ENCODE results near the gene SSR2.

SSR2 gene

DNA sequence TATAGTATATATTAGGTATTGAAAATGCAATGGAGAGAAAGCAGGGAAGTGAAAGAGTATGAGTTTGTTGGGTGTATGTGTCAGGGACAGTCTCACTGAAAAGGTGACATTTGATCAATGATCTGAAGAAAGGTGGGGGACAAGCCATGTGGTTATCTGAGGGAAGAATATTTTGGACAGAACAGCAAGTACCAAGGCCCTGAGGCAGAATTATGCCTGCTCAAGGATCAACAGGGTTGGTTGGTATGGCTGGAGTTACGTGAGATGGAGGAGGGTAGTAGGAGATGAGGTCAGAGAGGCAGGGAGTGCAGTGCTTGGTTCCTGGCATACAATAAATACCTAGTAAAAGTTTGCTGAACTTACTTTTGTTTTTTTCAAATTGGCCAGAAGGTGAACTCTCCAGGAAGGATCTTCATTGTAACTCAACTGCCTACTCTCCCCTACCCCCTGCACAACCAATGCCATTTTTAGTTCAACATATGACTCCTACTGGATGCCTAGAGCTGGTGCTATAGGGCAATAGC lies 35.6 kb upstream of the SSR2 start:
- POLR2A ChIA-PET = no interaction called here
- CTCF ChIA-PET = interaction anchor here (1.0 to 2.4 kb wide), 2 partner anchors 10 kb away, joined by 4 to 15 read pairs; no protein-coding TSS in a partner anchor
- Histone ChIP-seq H3K4me3 (ENCODE audit: low read depth, low read length) (no peak overlapping the region), H3K4me1 (ENCODE audit: control insufficient read depth, insufficient read depth, low read length) (peaks cover 4% of the 10 kb centered on the region; the same call in 1 of the 2 replicates), H3K9me3 (ENCODE audit: control insufficient read depth, insufficient read depth, low read depth, low read length) (no peaks in the 10 kb centered on the region), H3K27ac (ENCODE audit: extremely low read depth, low read depth, low read length) (no peak overlapping the region), H3K36me3 (ENCODE audit: control insufficient read depth in 2 of 2, insufficient read depth in 1 of 2, low read length in 2 of 2) (peaks cover 0 to 21% of the 10 kb centered on the region in 2 experiments; a peak in 2 of 3 replicates)
- TF ChIP-seq PRDM1 (tag by site-specific recombination; IDR thresholded peaks at IDR 0.05) (peak; percentile 69; the same call in 1 of the 2 replicates), BCL11B (tag by site-specific recombination; IDR thresholded peaks at IDR 0.05; ENCODE audit: low read depth) (no peak), ZNF157 (tag by site-specific recombination; IDR thresholded peaks at IDR 0.05) (no peak), ZNF623 (tag by site-specific recombination; IDR thresholded peaks at IDR 0.05) (peak; percentile 96), SCRT2 (tag by site-specific recombination; IDR thresholded peaks at IDR 0.05) (peak; percentile 75)

DNA sequence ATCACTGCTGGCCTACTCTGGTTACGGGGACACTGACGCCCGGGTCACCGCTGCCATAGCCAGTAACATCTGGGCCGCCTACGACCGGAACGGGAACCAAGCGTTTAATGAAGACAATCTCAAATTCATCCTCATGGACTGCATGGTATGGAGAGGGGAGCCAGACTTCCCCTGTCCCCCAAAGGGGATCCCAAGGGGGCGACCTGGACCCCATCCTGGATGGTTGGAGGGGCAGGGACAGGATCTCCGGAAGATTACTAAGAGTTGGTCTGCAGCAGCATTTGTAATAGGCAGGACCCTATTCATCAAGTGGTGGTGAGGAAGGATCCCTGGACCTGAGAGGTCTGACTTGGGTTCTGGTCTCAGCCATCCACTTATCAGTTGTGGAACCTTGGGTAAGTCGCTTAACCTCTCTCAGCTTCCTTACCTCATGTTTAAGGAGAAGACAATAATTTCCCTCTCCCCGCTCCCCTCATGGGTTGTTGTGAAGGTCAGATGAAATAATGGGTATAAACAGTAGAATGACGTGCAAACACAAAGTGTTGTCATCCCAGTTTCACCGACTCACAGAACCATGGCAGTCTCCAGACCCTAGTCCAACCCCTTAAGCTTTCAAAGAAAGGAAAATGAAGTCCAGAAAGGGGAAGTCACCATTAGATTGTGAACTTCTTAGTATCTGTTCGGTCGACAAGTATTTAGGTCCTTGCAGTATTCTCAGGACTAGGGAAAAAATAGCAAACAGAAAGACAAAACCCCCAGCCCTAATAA lies 34.7 kb upstream of the SSR2 start:
- H3K9me3 ChIP-seq (ENCODE audit: control insufficient read depth, insufficient read depth, low read depth, low read length) = no peaks in the 10 kb centered on the region
- ChIA-PET CTCF (interaction anchor here (1.0 kb wide), 1 partner anchor 11 kb away, joined by 4 read pairs; no protein-coding TSS in a partner anchor), POLR2A (no interaction called here)
- H3K36me3 ChIP-seq (ENCODE audit: control insufficient read depth in 2 of 2, insufficient read depth in 1 of 2, low read length in 2 of 2) = peaks cover 0 to 30% of the 10 kb centered on the region in 2 experiments; a peak in 2 of 3 replicates
- TF ChIP-seq GLIS1 (tag by site-specific recombination; IDR thresholded peaks at IDR 0.05) (no peak), ZNF223 (tag by site-specific recombination; IDR thresholded peaks at IDR 0.05) (0 out of 2 replicates have a peak, but pooled peaks have one; percentile 0), ZNF623 (tag by site-specific recombination; IDR thresholded peaks at IDR 0.05) (no peak), ZNF791 (tag by site-specific recombination; IDR thresholded peaks at IDR 0.05) (no peak)
- TF ChIP-seq, protein P1, sequence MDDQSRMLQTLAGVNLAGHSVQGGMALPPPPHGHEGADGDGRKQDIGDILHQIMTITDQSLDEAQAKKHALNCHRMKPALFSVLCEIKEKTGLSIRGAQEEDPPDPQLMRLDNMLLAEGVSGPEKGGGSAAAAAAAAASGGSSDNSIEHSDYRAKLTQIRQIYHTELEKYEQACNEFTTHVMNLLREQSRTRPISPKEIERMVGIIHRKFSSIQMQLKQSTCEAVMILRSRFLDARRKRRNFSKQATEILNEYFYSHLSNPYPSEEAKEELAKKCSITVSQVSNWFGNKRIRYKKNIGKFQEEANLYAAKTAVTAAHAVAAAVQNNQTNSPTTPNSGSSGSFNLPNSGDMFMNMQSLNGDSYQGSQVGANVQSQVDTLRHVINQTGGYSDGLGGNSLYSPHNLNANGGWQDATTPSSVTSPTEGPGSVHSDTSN (CRISPR knock-in tag; IDR thresholded peaks at IDR 0.05) = no peak
- H3K4me1 ChIP-seq (ENCODE audit: control insufficient read depth, insufficient read depth, low read length) = no peaks in the 10 kb centered on the region
- H3K4me3 ChIP-seq (ENCODE audit: low read depth, low read length) = peak overlapping the region; percentile 87
- H3K27ac ChIP-seq (ENCODE audit: extremely low read depth, low read depth, low read length) = peak overlapping the region; percentile 51; the same call in 1 of the 2 replicates

DNA sequence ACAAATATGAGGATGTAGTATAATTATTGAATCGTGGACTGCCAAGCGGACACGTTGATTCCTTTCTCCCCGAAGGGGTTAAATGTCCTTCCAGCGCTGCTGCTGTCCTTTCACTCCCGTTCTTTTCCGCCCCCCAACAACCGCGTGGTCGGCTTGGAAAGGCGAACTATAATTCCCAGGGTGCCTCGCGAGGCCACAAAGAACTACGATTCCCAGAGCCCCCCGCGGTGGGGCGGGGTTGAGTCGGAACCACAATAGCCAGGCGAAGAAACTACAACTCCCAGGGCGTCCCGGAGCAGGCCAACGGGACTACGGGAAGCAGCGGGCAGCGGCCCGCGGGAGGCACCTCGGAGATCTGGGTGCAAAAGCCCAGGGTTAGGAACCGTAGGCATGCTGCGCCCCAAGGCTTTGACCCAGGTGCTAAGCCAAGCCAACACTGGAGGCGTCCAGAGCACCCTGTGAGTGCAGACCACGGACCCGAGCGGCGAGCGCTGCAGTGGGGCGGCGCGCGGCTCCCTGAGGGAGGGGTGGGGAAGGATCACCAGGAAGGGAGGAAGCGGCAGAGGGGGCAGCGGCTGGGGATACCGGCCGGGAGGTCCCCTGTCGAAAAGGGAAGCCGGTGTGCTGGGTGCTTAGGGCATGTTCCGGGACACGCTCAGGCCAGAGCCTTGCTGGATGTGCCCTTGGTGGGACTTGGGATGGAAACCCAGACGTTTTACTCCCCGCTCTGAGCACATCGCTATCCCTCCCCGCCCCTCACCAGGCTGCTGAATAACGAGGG lies 33.9 kb upstream of the SSR2 start, which contains the start of gene LAMTOR2:
LAMTOR2 (plus strand) TSS at position 283 of the 781 bp plus-strand sequence; CDS start at position 391, 108 bp downstream.
- peak within 1 kb of the TSS; percentile 82 for H3K27ac ChIP-seq (ENCODE audit: extremely low read depth, low read depth, low read length)
- H3K36me3 ChIP-seq (ENCODE audit: control insufficient read depth in 2 of 2, insufficient read depth in 1 of 2, low read length in 2 of 2) = peaks cover 0 to 38% of the 10 kb centered on the region in 2 experiments; a peak in 2 of 3 replicates
- no peaks in the 10 kb centered on the region for H3K4me1 ChIP-seq (ENCODE audit: control insufficient read depth, insufficient read depth, low read length)
- POLR2A ChIA-PET = no interaction called here
- CTCF ChIA-PET = interaction anchor here (0.6 to 1.0 kb wide), 4 partner anchors 12 to 99 kb away, joined by 3 to 5 read pairs (median 4); no protein-coding TSS in a partner anchor
- peak within 1 kb of the TSS; percentile 87 for H3K4me3 ChIP-seq (ENCODE audit: low read depth, low read length)
- H3K9me3 ChIP-seq (ENCODE audit: control insufficient read depth, insufficient read depth, low read depth, low read length) = no peaks in the 10 kb centered on the region
- TF ChIP-seq ZNF571 (tag by site-specific recombination; IDR thresholded peaks at IDR 0.05) = no peak
- TF ChIP-seq, protein P2, sequence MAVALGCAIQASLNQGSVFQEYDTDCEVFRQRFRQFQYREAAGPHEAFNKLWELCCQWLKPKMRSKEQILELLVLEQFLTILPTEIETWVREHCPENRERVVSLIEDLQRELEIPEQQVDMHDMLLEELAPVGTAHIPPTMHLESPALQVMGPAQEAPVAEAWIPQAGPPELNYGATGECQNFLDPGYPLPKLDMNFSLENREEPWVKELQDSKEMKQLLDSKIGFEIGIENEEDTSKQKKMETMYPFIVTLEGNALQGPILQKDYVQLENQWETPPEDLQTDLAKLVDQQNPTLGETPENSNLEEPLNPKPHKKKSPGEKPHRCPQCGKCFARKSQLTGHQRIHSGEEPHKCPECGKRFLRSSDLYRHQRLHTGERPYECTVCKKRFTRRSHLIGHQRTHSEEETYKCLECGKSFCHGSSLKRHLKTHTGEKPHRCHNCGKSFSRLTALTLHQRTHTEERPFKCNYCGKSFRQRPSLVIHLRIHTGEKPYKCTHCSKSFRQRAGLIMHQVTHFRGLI (tag by site-specific recombination; IDR thresholded peaks at IDR 0.05) = peak; percentile 55; the same call in 1 of the 2 replicates
- TF ChIP-seq, protein P3, sequence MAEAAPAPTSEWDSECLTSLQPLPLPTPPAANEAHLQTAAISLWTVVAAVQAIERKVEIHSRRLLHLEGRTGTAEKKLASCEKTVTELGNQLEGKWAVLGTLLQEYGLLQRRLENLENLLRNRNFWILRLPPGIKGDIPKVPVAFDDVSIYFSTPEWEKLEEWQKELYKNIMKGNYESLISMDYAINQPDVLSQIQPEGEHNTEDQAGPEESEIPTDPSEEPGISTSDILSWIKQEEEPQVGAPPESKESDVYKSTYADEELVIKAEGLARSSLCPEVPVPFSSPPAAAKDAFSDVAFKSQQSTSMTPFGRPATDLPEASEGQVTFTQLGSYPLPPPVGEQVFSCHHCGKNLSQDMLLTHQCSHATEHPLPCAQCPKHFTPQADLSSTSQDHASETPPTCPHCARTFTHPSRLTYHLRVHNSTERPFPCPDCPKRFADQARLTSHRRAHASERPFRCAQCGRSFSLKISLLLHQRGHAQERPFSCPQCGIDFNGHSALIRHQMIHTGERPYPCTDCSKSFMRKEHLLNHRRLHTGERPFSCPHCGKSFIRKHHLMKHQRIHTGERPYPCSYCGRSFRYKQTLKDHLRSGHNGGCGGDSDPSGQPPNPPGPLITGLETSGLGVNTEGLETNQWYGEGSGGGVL (tag by site-specific recombination; IDR thresholded peaks at IDR 0.05) = peak; percentile 65; the same call in 1 of the 2 replicates
- TF ChIP-seq, protein P4, sequence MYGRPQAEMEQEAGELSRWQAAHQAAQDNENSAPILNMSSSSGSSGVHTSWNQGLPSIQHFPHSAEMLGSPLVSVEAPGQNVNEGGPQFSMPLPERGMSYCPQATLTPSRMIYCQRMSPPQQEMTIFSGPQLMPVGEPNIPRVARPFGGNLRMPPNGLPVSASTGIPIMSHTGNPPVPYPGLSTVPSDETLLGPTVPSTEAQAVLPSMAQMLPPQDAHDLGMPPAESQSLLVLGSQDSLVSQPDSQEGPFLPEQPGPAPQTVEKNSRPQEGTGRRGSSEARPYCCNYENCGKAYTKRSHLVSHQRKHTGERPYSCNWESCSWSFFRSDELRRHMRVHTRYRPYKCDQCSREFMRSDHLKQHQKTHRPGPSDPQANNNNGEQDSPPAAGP (tag by site-specific recombination; IDR thresholded peaks at IDR 0.05) = peak; percentile 77
- no peak for TF ChIP-seq ZNF121 (tag by site-specific recombination; IDR thresholded peaks at IDR 0.05)
- TF ChIP-seq, protein P5, sequence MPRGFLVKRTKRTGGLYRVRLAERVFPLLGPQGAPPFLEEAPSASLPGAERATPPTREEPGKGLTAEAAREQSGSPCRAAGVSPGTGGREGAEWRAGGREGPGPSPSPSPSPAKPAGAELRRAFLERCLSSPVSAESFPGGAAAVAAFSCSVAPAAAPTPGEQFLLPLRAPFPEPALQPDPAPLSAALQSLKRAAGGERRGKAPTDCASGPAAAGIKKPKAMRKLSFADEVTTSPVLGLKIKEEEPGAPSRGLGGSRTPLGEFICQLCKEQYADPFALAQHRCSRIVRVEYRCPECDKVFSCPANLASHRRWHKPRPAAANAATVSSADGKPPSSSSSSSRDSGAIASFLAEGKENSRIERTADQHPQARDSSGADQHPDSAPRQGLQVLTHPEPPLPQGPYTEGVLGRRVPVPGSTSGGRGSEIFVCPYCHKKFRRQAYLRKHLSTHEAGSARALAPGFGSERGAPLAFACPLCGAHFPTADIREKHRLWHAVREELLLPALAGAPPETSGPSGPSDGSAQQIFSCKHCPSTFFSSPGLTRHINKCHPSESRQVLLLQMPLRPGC (tag by site-specific recombination; IDR thresholded peaks at IDR 0.05) = 0 out of 2 replicates have a peak, but pooled peaks have one; percentile 29
- TF ChIP-seq ZNF133 (tag by site-specific recombination; IDR thresholded peaks at IDR 0.05) = no peak
- no peak for TF ChIP-seq MYNN (tag by site-specific recombination; IDR thresholded peaks at IDR 0.05; ENCODE audit: borderline replicate concordance)
- peak; percentile 99 for TF ChIP-seq ZNF76 (tag by site-specific recombination; IDR thresholded peaks at IDR 0.05; ENCODE audit: borderline replicate concordance, low read depth)
- no peak for TF ChIP-seq ZNF776 (tag by site-specific recombination; IDR thresholded peaks at IDR 0.05; ENCODE audit: borderline replicate concordance)

Measured in HEK293 (cell line).